Gastroesophageal sphincter (tissue), 4 donors: ENCODE data around the gene NREP. TPM values are rescaled to one million over a fixed set of nuclear protein-coding genes. Genes with fewer than 3 reads are reported as not detected.

ENCODE experiments used
- ATAC-seq: fragments of 150-250 bp; one replicate; pipeline ENCODE4 v1.9.1; 2016; ENCODE audit warnings: mild to moderate bottlenecking, moderate library complexity
- H3K27ac ChIP-seq, 4 donors: fragments of 200-600 bp; sonication (generic) in 3 of 4; 1 replicate in 3 of 4; 2 replicates in 1 of 4; pipeline ENCODE4 v1.5.1; 2016 to 2019
- H3K27me3 ChIP-seq: fragments of 200-600 bp; sonication (generic); one replicate; pipeline ENCODE4 v1.5.1; 2019
- H3K36me3 ChIP-seq, 2 donors: fragments of 200-600 bp; sonication (generic); one replicate each; pipeline ENCODE4 v1.5.1; 2019; ENCODE audit warnings: control low read depth in 1 of 2
- H3K4me1 ChIP-seq, 3 donors: fragments of 200-600 bp; sonication (generic); 1 replicate in 2 of 3; 2 replicates in 1 of 3; pipeline ENCODE4 v1.5.1; 2016 to 2019; ENCODE audit warnings: control low read depth in 2 of 3
- H3K4me3 ChIP-seq, 2 donors: fragments of 200-600 bp; sonication (generic); one replicate each; pipeline ENCODE4 v1.5.1; 2019; ENCODE audit warnings: mild to moderate bottlenecking in 1 of 2, moderate library complexity in 1 of 2
- H3K9me3 ChIP-seq, 3 donors: fragments of 200-600 bp; sonication (generic); one replicate each; pipeline ENCODE4 v1.5.1; 2017 to 2019; ENCODE audit warnings: control low read depth in 2 of 3
- EP300 ChIP-seq: sonication (generic); formaldehyde crosslinking; IDR thresholded peaks from one replicate; pipeline ENCODE4 v1.6.1; 2017; ENCODE audit warnings: antibody characterized with exemption, mild to moderate bottlenecking
- POLR2A ChIP-seq, 2 donors: fragments of 450-650 bp; IDR thresholded peaks; one replicate each; pipeline ENCODE4 v1.6.1; 2017; ENCODE audit warnings: antibody characterized with exemption in 2 of 2, mild to moderate bottlenecking in 2 of 2, moderate library complexity in 1 of 2
- POLR2AphosphoS5 ChIP-seq: sonication (generic); formaldehyde crosslinking; IDR thresholded peaks from one replicate; pipeline ENCODE4 v1.6.1; 2017; ENCODE audit warnings: antibody characterized with exemption
- WGBS, 2 donors: methylation state at CpG; one replicate each; pipeline ENCODE4 v1.1.5; 2018; ENCODE audit warnings: low coverage in 1 of 2; 5-methylcytosine and 5-hydroxymethylcytosine counted together
- total RNA-seq, 4 donors: library from RNA; depleted of rRNA; stranded (reverse); fragments of >200 nt; gene quantifications; one replicate each; pipeline ENCODE4 v1.1.0, GENCODE V29; 2016
- TF ChIP-seq, protein P1 (sequence below), 4 experiments: fragments of 200-600 bp in 2 of 4; fragments of 450-650 bp in 2 of 4; sonication (generic) in 1 of 4; IDR thresholded peaks; one replicate each; pipeline ENCODE4 v1.5.1; 2017 to 2019; ENCODE audit warnings: antibody characterized with exemption in 4 of 4, mild to moderate bottlenecking in 2 of 4, moderate library complexity in 2 of 4

Gene NREP
- total RNA-seq, 4 donors from 2014 or later, result 8.3 to 24.7 (median 19.0) TPM

DNA sequence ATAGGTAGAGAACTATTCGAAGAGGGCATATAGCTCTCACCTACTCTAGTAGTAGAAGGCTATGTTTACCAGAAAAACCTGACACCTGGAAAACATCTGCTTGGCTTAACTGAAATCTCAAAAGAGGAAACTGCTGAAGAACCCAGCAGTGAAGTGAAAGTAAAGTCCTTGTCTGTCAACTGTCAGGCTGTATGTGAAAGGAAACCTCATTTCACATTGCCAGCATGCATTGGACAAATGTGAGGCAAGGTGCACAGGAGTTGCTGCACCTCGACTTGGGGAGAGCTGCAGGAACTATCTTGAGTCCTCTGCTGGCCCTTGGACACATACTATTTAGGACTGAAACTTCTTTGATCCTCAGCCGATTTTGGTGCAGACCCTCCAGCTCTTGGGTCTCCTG is 53.3 kb downstream of the NREP start:
- Histone ChIP-seq H3K27ac (no peak overlapping the region), H3K4me1 (no peaks in the 10 kb centered on the region), H3K4me3 (no peak overlapping the region), H3K27me3 (no peaks in the 10 kb centered on the region), H3K36me3 (no peaks in the 10 kb centered on the region), H3K9me3 (no peaks in the 10 kb centered on the region)
- TF ChIP-seq EP300, result no peak
- WGBS, 2 donors, result 64 to 89% methylated on average over 2 to 3 of the region's 3 CpGs
- no peak for ATAC-seq

DNA sequence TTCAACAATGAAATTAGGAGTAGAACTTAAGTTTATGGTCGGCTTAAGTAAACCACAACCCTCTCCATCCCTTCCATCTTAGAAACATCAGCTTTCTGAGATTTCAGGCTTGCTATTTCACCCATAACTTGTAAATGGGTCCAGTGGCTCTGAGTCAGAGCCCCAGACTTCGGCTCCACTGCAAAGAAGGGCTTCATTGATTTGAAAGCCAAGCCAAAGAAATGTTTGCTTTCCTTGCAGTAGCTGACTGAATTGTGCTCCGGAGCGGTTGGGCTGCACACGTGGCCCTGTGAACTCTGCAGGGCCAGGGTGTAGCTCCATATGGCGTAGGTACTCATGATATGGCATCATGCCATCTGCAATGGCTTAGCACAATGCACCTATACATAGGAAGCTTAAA is 57.0 kb downstream of the NREP start:
- WGBS, 2 donors, result 67 to 93% methylated on average over 3 to 4 of the region's 6 CpGs
- ATAC-seq, result no peak
- Histone ChIP-seq H3K4me3 (no peak overlapping the region), H3K4me1 (peaks cover 0 to 20% (median 0%) of the 10 kb centered on the region in 3 donors), H3K9me3 (no peaks in the 10 kb centered on the region), H3K36me3 (no peaks in the 10 kb centered on the region), H3K27me3 (no peaks in the 10 kb centered on the region), H3K27ac (no peak overlapping the region)
- TF ChIP-seq, protein P1, sequence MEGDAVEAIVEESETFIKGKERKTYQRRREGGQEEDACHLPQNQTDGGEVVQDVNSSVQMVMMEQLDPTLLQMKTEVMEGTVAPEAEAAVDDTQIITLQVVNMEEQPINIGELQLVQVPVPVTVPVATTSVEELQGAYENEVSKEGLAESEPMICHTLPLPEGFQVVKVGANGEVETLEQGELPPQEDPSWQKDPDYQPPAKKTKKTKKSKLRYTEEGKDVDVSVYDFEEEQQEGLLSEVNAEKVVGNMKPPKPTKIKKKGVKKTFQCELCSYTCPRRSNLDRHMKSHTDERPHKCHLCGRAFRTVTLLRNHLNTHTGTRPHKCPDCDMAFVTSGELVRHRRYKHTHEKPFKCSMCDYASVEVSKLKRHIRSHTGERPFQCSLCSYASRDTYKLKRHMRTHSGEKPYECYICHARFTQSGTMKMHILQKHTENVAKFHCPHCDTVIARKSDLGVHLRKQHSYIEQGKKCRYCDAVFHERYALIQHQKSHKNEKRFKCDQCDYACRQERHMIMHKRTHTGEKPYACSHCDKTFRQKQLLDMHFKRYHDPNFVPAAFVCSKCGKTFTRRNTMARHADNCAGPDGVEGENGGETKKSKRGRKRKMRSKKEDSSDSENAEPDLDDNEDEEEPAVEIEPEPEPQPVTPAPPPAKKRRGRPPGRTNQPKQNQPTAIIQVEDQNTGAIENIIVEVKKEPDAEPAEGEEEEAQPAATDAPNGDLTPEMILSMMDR (IDR thresholded peaks at IDR 0.05), result no peak
- TF ChIP-seq POLR2A (IDR thresholded peaks at IDR 0.05) (no peak), EP300 (no peak), POLR2AphosphoS5 (no peak)

GRCh38 chr5:111699324-111699723 is 57.7 kb downstream of the NREP start:
- 60% methylated on average over 1 of the region's 1 CpG; no CpG with 5 or more reads in 1 of the 2 donors for WGBS, 2 donors
- H3K27ac ChIP-seq, result no peak overlapping the region
- H3K36me3 ChIP-seq, result no peaks in the 10 kb centered on the region
- no peaks in the 10 kb centered on the region for H3K27me3 ChIP-seq
- H3K9me3 ChIP-seq, result no peaks in the 10 kb centered on the region
- ATAC-seq, result no peak
- peaks cover 0 to 20% (median 0%) of the 10 kb centered on the region in 3 donors for H3K4me1 ChIP-seq
- H3K4me3 ChIP-seq, result no peak overlapping the region
- TF ChIP-seq POLR2A (IDR thresholded peaks at IDR 0.05) (no peak), POLR2AphosphoS5 (no peak), EP300 (no peak)
- TF ChIP-seq, protein P1 (IDR thresholded peaks at IDR 0.05), result no peak

- Histone ChIP-seq H3K4me1 (peaks cover 0 to 20% (median 0%) of the 10 kb centered on the region in 3 donors), H3K27ac (peak overlapping the region in 1 of 4 donors; percentile 4), H3K9me3 (no peaks in the 10 kb centered on the region), H3K36me3 (no peaks in the 10 kb centered on the region), H3K27me3 (no peaks in the 10 kb centered on the region), H3K4me3 (no peak overlapping the region)
- WGBS, 2 donors, result 63 to 67% methylated on average over 4 to 6 of the region's 6 CpGs
- no peak for TF ChIP-seq POLR2A (IDR thresholded peaks at IDR 0.05)
- TF ChIP-seq EP300, result no peak
- TF ChIP-seq, protein P1 (IDR thresholded peaks at IDR 0.05), result no peak
- no peak for TF ChIP-seq POLR2AphosphoS5
- ATAC-seq, result no peak
Measured at GRCh38 chr5:111697881-111698757, 58.9 kb downstream of the NREP start.

GRCh38 chr5:111697215-111697614 is 59.8 kb downstream of the NREP start:
- H3K4me3 ChIP-seq, result no peak overlapping the region
- WGBS, 2 donors, result 0 to 38% methylated on average over 6 of the region's 6 CpGs
- H3K36me3 ChIP-seq, result no peaks in the 10 kb centered on the region
- peaks cover 0 to 20% (median 0%) of the 10 kb centered on the region in 3 donors for H3K4me1 ChIP-seq
- H3K9me3 ChIP-seq, result no peaks in the 10 kb centered on the region
- TF ChIP-seq, protein P1 (IDR thresholded peaks at IDR 0.05), result no peak
- TF ChIP-seq POLR2A (IDR thresholded peaks at IDR 0.05) (no peak), EP300 (no peak), POLR2AphosphoS5 (no peak)
- H3K27ac ChIP-seq, result no peak overlapping the region
- ATAC-seq, result peak; percentile 32
- H3K27me3 ChIP-seq, result no peaks in the 10 kb centered on the region
